Activated B cell treated with CpG ODN at 0.5 μM for 24 hours (primary cell): ENCODE measurements around the gene PLEKHG4B. TPM values are rescaled to one million over a fixed set of nuclear protein-coding genes. Genes with fewer than 3 reads are reported as not detected.
"Not testable (repeated sequence)": the region's sequence is repeated elsewhere in the genome, so short reads cannot be mapped to it uniquely, and the experiment has no call there.

Source experiments
- ATAC-seq: fragments of 200-7000 bp; cut with Tn5 transposase; one replicate; pipeline ENCODE4 v1.10.0; 2021; ENCODE audit warnings: low read depth, mild to moderate bottlenecking, moderate library complexity
- CTCF ChIA-PET: fragments of 350-600 bp; sonication (Branson Sonifier 250); formaldehyde crosslinking; loops from one replicate; lab custom pipeline; 2021; ENCODE audit warnings: antibody characterized with exemption; lab: Charles Lee
- POLR2A ChIA-PET: fragments of 350-600 bp; sonication (Branson Sonifier 250); formaldehyde crosslinking; loops from one replicate; lab custom pipeline; 2021; ENCODE audit warnings: antibody characterized with exemption; lab: Charles Lee
- DNase-seq: peaks from one replicate; pipeline ENCODE4 v3.0.0; 2022
- H3K27ac Mint-ChIP-seq: one replicate; pipeline ENCODE4 v1.8.0; 2020; ENCODE audit warnings: mixed read lengths
- H3K27me3 Mint-ChIP-seq: one replicate; pipeline ENCODE4 v1.8.0; 2021; ENCODE audit warnings: mixed read lengths
- H3K36me3 Mint-ChIP-seq: one replicate; pipeline ENCODE4 v1.8.0; 2021; ENCODE audit warnings: low read depth, mixed read lengths
- H3K4me1 Mint-ChIP-seq: one replicate; pipeline ENCODE4 v1.8.0; 2021; ENCODE audit warnings: mixed read lengths
- H3K4me3 Mint-ChIP-seq: one replicate; pipeline ENCODE4 v1.8.0; 2020; ENCODE audit warnings: mild to moderate bottlenecking, mixed read lengths
- H3K9me3 Mint-ChIP-seq: one replicate; pipeline ENCODE4 v1.8.0; 2020; ENCODE audit warnings: mixed read lengths
- intact Hi-C: fragments of 100-400 bp; cut with micrococcal nuclease; formaldehyde crosslinking; loops from one replicate; pipeline ENCODE4 v1.15.1; 2024
- total RNA-seq: library from RNA; stranded (reverse); gene quantifications from 2 replicates; pipeline ENCODE4 v1.2.3, GENCODE V29; 2022
- TF ChIP-seq, protein P1 (sequence below): fragments of 200-600 bp; IDR thresholded peaks from one replicate; pipeline ENCODE4 v1.8.0; 2022; ENCODE audit warnings: antibody characterized with exemption, mild to moderate bottlenecking

PLEKHG4B gene
- total RNA-seq, 1 donor from 2014 or later: not detected

DNA sequence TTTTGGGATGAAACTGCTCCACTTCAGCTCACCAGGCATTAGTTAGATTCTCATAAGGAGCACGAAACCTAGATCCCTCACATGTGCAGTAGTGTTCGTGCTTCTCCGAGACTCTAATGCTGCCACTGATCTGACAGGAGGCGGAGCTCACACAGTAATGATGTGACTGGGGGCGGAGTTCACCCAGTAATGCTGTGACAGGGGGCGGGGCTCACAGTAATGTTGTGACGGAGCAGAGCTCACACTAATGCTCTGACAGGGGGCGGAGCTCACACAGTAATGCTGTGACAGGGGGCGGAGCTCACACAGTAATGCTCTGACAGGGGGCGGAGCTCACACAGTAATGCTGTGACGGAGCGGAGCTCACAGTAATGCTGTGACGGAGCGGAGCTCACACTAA, 72.3 kb downstream of the PLEKHG4B start:
- H3K4me3 Mint-ChIP-seq: no peak overlapping the region
- CTCF ChIA-PET: no interaction called here
- peaks cover 11% of the 10 kb centered on the region for H3K27me3 Mint-ChIP-seq
- intact Hi-C loops: no loop called here
- ATAC-seq: no peak
- H3K36me3 Mint-ChIP-seq: no peaks in the 10 kb centered on the region
- H3K4me1 Mint-ChIP-seq: no peaks in the 10 kb centered on the region
- POLR2A ChIA-PET: no interaction called here
- DNase-seq: no peak
- TF ChIP-seq, protein P1, sequence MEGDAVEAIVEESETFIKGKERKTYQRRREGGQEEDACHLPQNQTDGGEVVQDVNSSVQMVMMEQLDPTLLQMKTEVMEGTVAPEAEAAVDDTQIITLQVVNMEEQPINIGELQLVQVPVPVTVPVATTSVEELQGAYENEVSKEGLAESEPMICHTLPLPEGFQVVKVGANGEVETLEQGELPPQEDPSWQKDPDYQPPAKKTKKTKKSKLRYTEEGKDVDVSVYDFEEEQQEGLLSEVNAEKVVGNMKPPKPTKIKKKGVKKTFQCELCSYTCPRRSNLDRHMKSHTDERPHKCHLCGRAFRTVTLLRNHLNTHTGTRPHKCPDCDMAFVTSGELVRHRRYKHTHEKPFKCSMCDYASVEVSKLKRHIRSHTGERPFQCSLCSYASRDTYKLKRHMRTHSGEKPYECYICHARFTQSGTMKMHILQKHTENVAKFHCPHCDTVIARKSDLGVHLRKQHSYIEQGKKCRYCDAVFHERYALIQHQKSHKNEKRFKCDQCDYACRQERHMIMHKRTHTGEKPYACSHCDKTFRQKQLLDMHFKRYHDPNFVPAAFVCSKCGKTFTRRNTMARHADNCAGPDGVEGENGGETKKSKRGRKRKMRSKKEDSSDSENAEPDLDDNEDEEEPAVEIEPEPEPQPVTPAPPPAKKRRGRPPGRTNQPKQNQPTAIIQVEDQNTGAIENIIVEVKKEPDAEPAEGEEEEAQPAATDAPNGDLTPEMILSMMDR: no peak
- no peaks in the 10 kb centered on the region for H3K9me3 Mint-ChIP-seq
- no peak overlapping the region for H3K27ac Mint-ChIP-seq

DNA sequence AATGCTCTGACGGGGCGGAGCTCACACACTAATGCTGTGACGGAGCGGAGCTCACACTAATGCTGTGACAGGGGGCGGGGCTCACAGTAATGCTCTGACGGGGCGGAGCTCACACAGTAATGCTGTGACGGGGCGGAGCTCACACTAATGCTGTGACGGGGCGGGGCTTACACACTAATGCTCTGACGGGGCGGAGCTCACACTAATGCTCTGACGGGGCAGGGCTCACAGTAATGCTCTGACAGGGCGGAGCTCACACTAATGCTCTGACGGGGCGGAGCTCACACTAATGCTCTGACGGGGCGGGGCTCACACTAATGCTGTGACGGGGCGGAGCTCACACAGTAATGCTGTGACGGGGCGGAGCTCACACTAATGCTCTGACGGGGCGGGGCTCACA, 72.8 kb downstream of the PLEKHG4B start:
- H3K27ac Mint-ChIP-seq, H3K36me3 Mint-ChIP-seq, H3K4me3 Mint-ChIP-seq, CTCF ChIA-PET, DNase-seq, H3K27me3 Mint-ChIP-seq, H3K4me1 Mint-ChIP-seq, POLR2A ChIA-PET, intact Hi-C loops, ATAC-seq, H3K9me3 Mint-ChIP-seq: not testable (repeated sequence)

DNA sequence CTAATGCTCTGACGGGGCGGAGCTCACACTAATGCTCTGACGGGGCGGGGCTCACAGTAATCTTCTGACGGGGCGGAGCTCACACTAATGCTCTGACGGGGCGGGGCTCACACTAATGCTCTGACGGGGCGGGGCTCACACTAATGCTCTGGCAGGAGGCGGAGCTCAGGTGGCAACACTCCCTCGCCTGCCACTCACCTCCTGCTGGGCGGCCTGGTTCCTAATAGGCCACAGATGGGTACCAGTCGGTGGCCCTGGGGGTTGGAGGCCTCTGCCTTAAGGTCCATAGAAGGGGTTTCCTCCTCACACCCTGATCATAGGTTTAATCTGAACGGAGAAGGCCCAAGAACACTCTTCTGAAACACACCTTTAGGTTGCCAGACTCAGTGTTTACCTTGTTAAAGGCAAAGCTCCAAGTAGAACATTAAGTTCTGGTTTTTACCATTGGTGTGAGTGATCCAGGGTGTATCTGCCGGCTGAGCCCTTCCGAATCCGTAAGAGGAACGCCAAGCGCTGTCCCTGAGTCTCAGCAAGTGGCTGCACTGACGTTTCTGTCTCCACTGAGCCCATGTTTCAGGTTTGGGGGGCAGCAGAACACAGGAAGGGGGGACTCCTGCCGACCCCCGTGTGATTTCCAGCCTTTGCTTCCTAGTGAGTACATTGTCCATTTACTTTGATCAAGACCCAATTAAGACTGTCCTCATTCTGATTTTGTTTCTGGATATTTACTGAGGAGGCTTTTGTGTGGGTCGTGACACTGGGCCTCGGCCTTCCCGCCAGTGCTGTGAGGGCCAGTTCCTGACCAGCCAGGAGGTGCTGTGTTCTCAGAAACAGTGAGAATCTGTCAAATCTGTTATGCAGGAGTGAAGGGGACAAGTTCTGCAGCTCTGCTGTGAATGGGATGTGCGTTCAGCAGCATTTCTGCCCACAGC, 74.7 kb downstream of the PLEKHG4B start:
- H3K27me3 Mint-ChIP-seq: no peaks in the 10 kb centered on the region
- no peaks in the 10 kb centered on the region for H3K36me3 Mint-ChIP-seq
- H3K27ac Mint-ChIP-seq: no peak overlapping the region
- DNase-seq (no peak), ATAC-seq (no peak)
- H3K9me3 Mint-ChIP-seq: no peaks in the 10 kb centered on the region
- TF ChIP-seq, protein P1: no peak
- no peak overlapping the region for H3K4me3 Mint-ChIP-seq
- ChIA-PET CTCF (no interaction called here), POLR2A (no interaction called here)
- intact Hi-C loops: no loop called here
- H3K4me1 Mint-ChIP-seq: no peaks in the 10 kb centered on the region

DNA sequence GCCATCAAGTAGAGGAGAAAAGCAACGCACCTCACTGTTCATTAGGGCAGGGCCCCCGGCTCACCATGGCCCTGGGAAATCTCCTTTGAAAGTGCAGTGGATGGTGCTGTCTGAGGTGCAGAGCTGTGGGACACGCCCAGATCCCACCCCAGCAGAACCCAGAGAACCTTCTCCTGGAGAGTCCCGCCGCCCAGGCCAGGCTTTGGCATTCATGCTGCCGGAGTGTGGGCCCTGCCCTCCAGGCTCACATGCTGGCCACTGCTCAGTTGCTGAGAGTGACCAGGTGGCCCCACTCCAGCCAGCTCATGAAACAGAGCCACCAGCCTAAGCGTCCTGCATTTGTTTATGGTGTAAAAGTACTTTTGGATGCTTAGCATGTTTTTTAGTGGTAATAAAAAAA, 75.5 kb downstream of the PLEKHG4B start:
- H3K27me3 Mint-ChIP-seq: no peaks in the 10 kb centered on the region
- TF ChIP-seq, protein P1: no peak
- H3K36me3 Mint-ChIP-seq: no peaks in the 10 kb centered on the region
- no peak for ATAC-seq
- no peaks in the 10 kb centered on the region for H3K4me1 Mint-ChIP-seq
- ChIA-PET CTCF (no interaction called here), POLR2A (no interaction called here)
- no peak overlapping the region for H3K27ac Mint-ChIP-seq
- DNase-seq: no peak
- intact Hi-C loops: no loop called here
- H3K9me3 Mint-ChIP-seq: no peaks in the 10 kb centered on the region
- no peak overlapping the region for H3K4me3 Mint-ChIP-seq

DNA sequence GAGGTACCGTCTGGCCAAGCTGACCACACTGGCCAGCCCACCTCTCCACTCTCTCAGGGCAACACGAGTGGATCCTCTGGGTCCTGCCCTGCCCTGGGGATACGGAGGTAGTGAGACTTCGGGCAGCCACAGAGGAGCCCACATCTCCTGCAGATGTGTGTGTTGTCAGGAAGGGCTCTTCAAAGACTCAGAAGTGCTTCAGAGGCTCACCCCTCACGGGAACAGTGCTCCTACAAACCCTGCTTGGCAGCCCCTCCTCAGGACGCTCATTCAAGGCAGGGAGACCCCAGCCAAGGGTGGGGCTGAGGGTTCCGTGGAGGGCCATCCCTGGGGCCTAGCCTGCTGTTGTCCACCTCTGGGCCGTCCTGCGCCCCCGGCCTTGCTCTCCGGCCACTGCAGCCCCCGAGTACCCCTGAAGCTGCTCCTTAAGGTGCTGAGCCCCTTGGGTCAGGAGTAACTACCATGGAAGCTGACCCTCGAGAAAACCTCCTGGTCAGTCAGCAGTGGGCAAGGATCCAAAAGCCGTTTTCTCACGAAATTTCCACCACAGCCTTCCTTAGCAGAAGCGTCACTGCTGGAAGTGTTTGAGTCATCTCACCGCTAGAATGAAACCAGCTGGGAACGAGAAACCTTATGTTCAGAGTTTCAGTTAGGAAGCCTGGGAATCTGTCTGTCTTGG, 76.2 kb downstream of the PLEKHG4B start:
- DNase-seq (no peak), ATAC-seq (no peak)
- Mint-ChIP-seq H3K36me3 (no peaks in the 10 kb centered on the region), H3K27ac (no peak overlapping the region), H3K27me3 (peaks cover 4% of the 10 kb centered on the region), H3K4me3 (no peak overlapping the region), H3K9me3 (no peaks in the 10 kb centered on the region), H3K4me1 (no peaks in the 10 kb centered on the region)
- TF ChIP-seq, protein P1: no peak
- ChIA-PET CTCF (no interaction called here), POLR2A (no interaction called here)
- intact Hi-C loops: no loop called here
